Prostate gland (tissue), 2 donors: ENCODE measurements around the gene CENPK.

Source experiments
- CTCF ChIP-seq, 4 experiments: fragments of 200-600 bp in 2 of 4; fragments of 450-650 bp in 2 of 4; sonication (generic) in 2 of 4; IDR thresholded peaks; 1 replicate in 3 of 4; 2 replicates in 1 of 4; pipeline ENCODE4 v1.5.1; 2016 to 2019; ENCODE audit warnings: antibody characterized with exemption in 4 of 4, mild to moderate bottlenecking in 2 of 4, moderate library complexity in 2 of 4
- POLR2A ChIP-seq: fragments of 450-650 bp; IDR thresholded peaks from one replicate; pipeline ENCODE4 v1.6.1; 2016; ENCODE audit warnings: antibody characterized with exemption, mild to moderate bottlenecking
- POLR2AphosphoS5 ChIP-seq: sonication (generic); formaldehyde crosslinking; IDR thresholded peaks from one replicate; pipeline ENCODE4 v1.6.1; 2017; ENCODE audit warnings: antibody characterized with exemption

- TF ChIP-seq CTCF (IDR thresholded peaks at IDR 0.05) (no peak), POLR2A (no peak), POLR2AphosphoS5 (no peak)
Observed at GRCh38 chr5:65556181-65556580, 6.8 kb downstream of the CENPK start.
